ENCODE results near the gene ADCY3.

ADCY3 gene

DNA sequence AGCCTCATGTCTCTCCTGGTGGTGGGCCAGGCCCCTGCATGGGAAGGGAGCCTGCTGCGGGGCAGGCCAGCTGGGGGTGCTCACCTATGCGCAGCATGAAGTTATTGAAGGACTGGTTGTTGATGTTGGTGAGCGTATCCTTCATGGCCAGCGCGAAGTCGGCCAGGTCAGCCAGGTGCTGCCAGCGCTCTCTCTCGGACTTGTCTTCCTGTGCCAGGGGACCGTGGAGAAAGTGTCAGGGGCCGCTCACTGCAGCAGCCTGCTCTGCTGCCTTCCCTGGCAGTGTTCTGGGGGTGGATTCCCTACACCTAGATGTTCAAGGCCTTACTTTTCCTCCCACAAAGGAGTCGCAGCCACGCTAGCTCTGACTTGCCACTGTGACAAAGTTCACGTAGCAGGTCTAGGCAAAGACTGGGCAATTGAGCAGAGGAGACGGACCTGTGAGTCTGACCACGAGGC, 98.6 kb downstream of the ADCY3 start:
- no peak for TF ChIP-seq CTCF (IDR thresholded peaks at IDR 0.05; ENCODE audit: low read depth, low read length)
- no peak for DNase-seq
- Histone ChIP-seq H3K9me3 (no peaks in the 10 kb centered on the region), H3K27me3 (no peaks in the 10 kb centered on the region), H3K36me3 (peaks cover 60% of the 10 kb centered on the region), H3K4me1 (no peaks in the 10 kb centered on the region), H3K4me3 (ENCODE audit: low read depth, low read length) (no peak overlapping the region)

DNA sequence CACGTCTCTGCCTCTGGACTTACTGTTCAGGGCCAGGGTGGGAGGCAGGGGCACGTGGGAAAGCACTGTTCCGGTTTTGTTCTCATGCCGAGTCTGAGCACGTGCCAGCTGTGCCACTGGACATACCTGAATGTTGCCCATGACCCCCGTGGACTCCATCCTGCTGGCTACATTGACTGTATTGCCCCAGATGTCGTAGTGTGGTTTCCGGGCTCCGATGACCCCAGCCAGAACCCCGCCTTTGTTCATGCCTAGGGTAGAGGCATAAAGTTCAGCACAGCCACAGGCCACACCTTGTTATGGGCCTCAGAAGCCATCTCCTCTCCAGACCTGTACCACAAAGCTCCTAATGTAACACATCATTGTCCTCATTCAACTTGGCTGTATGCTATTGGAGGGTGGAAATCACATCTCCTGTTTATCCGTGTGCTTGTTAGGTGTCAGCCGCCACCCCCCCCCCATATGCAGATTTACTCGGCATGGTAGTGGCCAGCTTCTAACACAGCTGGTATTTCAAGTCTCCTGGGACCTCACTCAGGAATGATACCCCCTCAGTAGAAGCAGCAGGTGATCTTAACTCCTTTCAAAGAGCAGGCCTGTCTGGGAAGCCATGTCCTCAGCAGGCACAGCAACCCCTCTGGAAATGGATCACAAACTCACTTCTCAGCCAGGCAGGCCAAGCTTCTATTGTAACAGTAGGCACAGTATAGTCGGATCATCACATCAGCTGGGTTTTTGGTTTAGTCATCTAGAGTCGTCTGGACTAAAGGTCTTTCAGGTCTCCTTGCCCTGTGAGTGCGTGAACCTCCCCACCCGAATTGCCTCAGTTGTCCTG, 99.2 kb downstream of the ADCY3 start:
- Histone ChIP-seq H3K36me3 (peaks cover 67% of the 10 kb centered on the region), H3K4me3 (ENCODE audit: low read depth, low read length) (no peak overlapping the region)

GRCh38 chr2:24820175-24820513, 99.9 kb downstream of the ADCY3 start:
- no peaks in the 10 kb centered on the region for H3K9me3 ChIP-seq
- peak; percentile 6 for DNase-seq
- no peak for TF ChIP-seq CTCF (IDR thresholded peaks at IDR 0.05; ENCODE audit: low read depth, low read length)
- peaks cover 73% of the 10 kb centered on the region for H3K36me3 ChIP-seq
- H3K4me1 ChIP-seq = no peaks in the 10 kb centered on the region
- no peaks in the 10 kb centered on the region for H3K27me3 ChIP-seq
- no peak overlapping the region for H3K4me3 ChIP-seq (ENCODE audit: low read depth, low read length)

More for the DNA sequence above, 99.2 kb downstream of the ADCY3 start:
- H3K9me3 ChIP-seq = no peaks in the 10 kb centered on the region
- no peak for DNase-seq
- no peaks in the 10 kb centered on the region for H3K4me1 ChIP-seq
- H3K27me3 ChIP-seq = no peaks in the 10 kb centered on the region
- TF ChIP-seq CTCF (IDR thresholded peaks at IDR 0.05; ENCODE audit: low read depth, low read length) = 0 out of 2 replicates have a peak, but pooled peaks have one; percentile 3

DNA sequence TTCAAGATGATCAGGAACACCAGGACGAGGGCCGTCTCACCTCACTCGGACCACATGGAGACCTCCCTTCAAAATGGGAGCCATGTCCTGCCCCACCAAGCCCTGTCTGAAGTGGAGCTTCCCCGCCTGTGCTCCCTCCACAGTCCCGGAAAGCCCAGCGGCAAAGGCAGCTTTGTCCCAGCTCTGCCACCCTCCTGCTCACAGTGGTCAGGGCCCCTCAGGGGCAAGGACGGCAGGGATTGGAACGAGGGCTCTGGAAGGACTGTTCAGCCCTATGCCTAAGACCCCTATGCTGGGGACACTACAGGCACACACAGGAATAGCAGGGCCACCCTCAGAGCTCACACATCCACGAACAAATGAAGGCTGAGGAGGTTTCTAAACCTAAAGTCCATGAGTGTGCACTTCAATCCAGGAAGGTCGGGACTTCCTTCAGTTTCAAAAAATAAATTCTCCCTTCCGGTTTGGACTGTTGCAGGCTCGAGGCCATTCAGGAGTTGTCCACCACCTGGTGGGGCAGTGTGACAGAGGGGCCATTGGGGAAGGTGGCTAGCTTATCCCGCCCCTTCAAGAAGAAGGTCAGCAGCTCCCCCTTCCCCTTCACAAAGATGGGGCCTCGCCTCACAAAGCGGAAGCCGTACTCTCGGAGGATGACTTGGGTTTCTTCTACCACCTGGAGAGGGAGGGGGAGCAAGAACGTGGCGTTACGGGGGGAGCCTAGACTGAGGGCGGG, 100.4 kb downstream of the ADCY3 start:
- TF ChIP-seq CTCF (IDR thresholded peaks at IDR 0.05; ENCODE audit: low read depth, low read length) = no peak

DNA sequence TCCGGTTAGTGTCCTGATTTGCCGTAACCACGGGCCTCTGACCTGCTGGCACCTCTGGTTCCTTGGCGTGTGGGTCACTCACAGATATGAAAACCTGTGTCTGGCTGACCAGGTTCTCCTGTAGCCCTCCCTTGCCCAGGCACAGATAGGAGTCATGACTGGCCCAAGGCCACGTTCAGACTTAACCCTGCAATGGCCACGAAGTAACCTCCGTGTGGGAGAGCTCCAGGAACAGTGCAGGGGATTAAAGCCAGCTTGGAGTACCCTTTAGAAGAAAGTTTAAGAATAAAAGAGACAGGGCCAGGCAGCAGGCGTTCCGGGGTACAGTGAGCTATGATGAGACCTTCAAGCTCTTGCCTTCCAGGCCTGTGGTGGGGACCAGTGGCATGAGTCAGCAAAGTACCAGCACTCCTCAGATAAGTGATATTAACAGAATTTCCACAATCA, 101.3 kb downstream of the ADCY3 start:
- H3K36me3 ChIP-seq = peaks cover 80% of the 10 kb centered on the region
- no peak for TF ChIP-seq CTCF (IDR thresholded peaks at IDR 0.05; ENCODE audit: low read depth, low read length)
- no peak overlapping the region for H3K4me3 ChIP-seq (ENCODE audit: low read depth, low read length)
- peak; percentile 12 for DNase-seq
- no peaks in the 10 kb centered on the region for H3K27me3 ChIP-seq
- no peaks in the 10 kb centered on the region for H3K9me3 ChIP-seq
- H3K4me1 ChIP-seq = no peaks in the 10 kb centered on the region

More for the DNA sequence above, 100.4 kb downstream of the ADCY3 start:
- Histone ChIP-seq H3K36me3 (peaks cover 79% of the 10 kb centered on the region), H3K9me3 (no peaks in the 10 kb centered on the region), H3K4me3 (ENCODE audit: low read depth, low read length) (no peak overlapping the region), H3K27me3 (no peaks in the 10 kb centered on the region), H3K4me1 (no peaks in the 10 kb centered on the region)
- DNase-seq = no peak

DNA sequence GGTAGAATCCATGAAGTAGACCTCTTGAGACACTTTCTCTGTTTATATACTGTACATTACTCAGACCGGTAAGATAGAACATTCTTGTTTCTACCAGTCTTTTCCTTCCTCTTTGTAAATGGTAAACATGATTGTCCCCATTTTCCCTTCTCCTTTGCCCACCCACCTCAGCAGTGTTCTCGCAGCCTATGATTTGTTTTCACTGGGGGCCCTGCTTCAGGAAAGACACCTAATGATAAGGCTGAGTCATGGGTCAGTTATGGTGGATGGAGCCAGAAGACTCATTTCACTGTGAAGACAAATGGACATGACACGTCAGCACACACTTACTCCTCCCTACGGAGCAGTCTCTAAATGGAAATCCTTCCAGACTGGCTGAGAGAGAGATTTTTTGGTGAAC, 103.2 kb downstream of the ADCY3 start:
- TF ChIP-seq CTCF (IDR thresholded peaks at IDR 0.05; ENCODE audit: low read depth, low read length) = no peak
- no peak overlapping the region for H3K4me3 ChIP-seq (ENCODE audit: low read depth, low read length)
- no peaks in the 10 kb centered on the region for H3K9me3 ChIP-seq
- H3K27me3 ChIP-seq = no peaks in the 10 kb centered on the region
- H3K36me3 ChIP-seq = peaks cover 72% of the 10 kb centered on the region
- no peak for DNase-seq
- H3K4me1 ChIP-seq = no peaks in the 10 kb centered on the region

Data from BE2C (cell line).